Measurements from ENCODE around the gene PAPOLG. TPM values are rescaled to one million over a fixed set of nuclear protein-coding genes. Genes with fewer than 3 reads are reported as not detected.
"Not testable (repeated sequence)": the region's sequence is repeated elsewhere in the genome, so short reads cannot be mapped to it uniquely, and the experiment has no call there.

PAPOLG gene
- total RNA-seq, 5 donors from 2014 or later (not counting 1 experiment from before 2014, with no cell fraction given) = 20.6 to 34.8 (median 29.6) TPM

- no peak for DNase-seq
- H3K4me3 Mint-ChIP-seq = peak overlapping the region in 1 of 3 donors; percentile 26
- Histone ChIP-seq H3K9me3 (no peaks in the 10 kb centered on the region), H3K4me3 (ENCODE audit: control insufficient read depth in 1 of 2, extremely low read depth in 1 of 2, low read length in 1 of 2) (no peak overlapping the region), H3K36me3 (ENCODE audit: control insufficient read depth in 2 of 2, extremely low read depth in 1 of 2, insufficient read depth in 1 of 2, low read length in 1 of 2) (peaks cover 0 to 7% of the 10 kb centered on the region in 2 donors), H3K27ac (ENCODE audit: low read length) (peak overlapping the region; percentile 68), H3K4me1 (ENCODE audit: control insufficient read depth in 1 of 2, extremely low read depth in 1 of 2, insufficient read depth in 2 of 2, low read length in 2 of 2) (peaks cover 17 to 29% of the 10 kb centered on the region in 2 experiments), H3K27me3 (replicated peaks in 1 of 2; ENCODE audit: control insufficient read depth in 2 of 2, extremely low read depth in 1 of 2, insufficient read depth in 2 of 2, low read length in 1 of 2) (no peaks in the 10 kb centered on the region)
- POLR2A ChIA-PET = interaction anchor here in 1 of 2 donors (1.8 kb wide), 1 partner anchor 76 kb away, joined by 5 read pairs; no protein-coding TSS in a partner anchor
- 83% methylated on average over 2 of the region's 7 CpGs for WGBS (ENCODE audit: insufficient coverage)
- peaks cover 3% of the 10 kb centered on the region for H3K36me3 Mint-ChIP-seq
- peak in 1 of 4 experiments; percentile 9 for ATAC-seq (replicated peaks in 1 of 4)
- CTCF ChIA-PET = interaction anchor here in 1 of 2 donors (1.6 to 3.9 kb wide), 3 partner anchors 8 to 193 kb away, joined by 7 to 41 read pairs (median 8); no protein-coding TSS in a partner anchor
- peaks cover 41 to 53% (median 47%) of the 10 kb centered on the region in 3 donors for H3K4me1 Mint-ChIP-seq
- no peaks in the 10 kb centered on the region for H3K27me3 Mint-ChIP-seq
- no peaks in the 10 kb centered on the region for H3K9me3 Mint-ChIP-seq
- H3K27ac Mint-ChIP-seq = peak overlapping the region; percentile 88 to 92
Observed at GRCh38 chr2:60806595-60806987, 50.5 kb downstream of the PAPOLG start.

GRCh38 chr2:60806988-60807681, 51.1 kb downstream of the PAPOLG start:
- Mint-ChIP-seq H3K36me3 (no peaks in the 10 kb centered on the region), H3K27ac (peak overlapping the region; percentile 88 to 92), H3K27me3 (no peaks in the 10 kb centered on the region), H3K4me3 (peak overlapping the region; percentile 8 to 34 (median 26)), H3K9me3 (no peaks in the 10 kb centered on the region), H3K4me1 (peaks cover 41 to 53% (median 47%) of the 10 kb centered on the region in 3 donors)
- no peaks in the 10 kb centered on the region for H3K9me3 ChIP-seq
- peaks cover 0 to 5% of the 10 kb centered on the region in 2 donors for H3K36me3 ChIP-seq (ENCODE audit: control insufficient read depth in 2 of 2, extremely low read depth in 1 of 2, insufficient read depth in 1 of 2, low read length in 1 of 2)
- WGBS (ENCODE audit: insufficient coverage) = 13% methylated on average over 2 of the region's 6 CpGs
- peak overlapping the region; percentile 68 for H3K27ac ChIP-seq (ENCODE audit: low read length)
- ChIA-PET POLR2A (no interaction called here), CTCF (interaction anchor here in 1 of 2 donors (0.7 to 3.9 kb wide), 4 partner anchors 12 to 193 kb away, joined by 3 to 41 read pairs (median 6); no protein-coding TSS in a partner anchor)
- ATAC-seq (replicated peaks in 1 of 4) (peak; percentile 59 to 74 (median 70)), DNase-seq (peak in 24 of 35 experiments; percentile 5 to 69 (median 20))
- H3K27me3 ChIP-seq (replicated peaks in 1 of 2; ENCODE audit: control insufficient read depth in 2 of 2, extremely low read depth in 1 of 2, insufficient read depth in 2 of 2, low read length in 1 of 2) = no peaks in the 10 kb centered on the region
- no peak overlapping the region for H3K4me3 ChIP-seq (ENCODE audit: control insufficient read depth in 1 of 2, extremely low read depth in 1 of 2, low read length in 1 of 2)
- H3K4me1 ChIP-seq (ENCODE audit: control insufficient read depth in 1 of 2, extremely low read depth in 1 of 2, insufficient read depth in 2 of 2, low read length in 2 of 2) = peaks cover 17 to 29% of the 10 kb centered on the region in 2 experiments

GRCh38 chr2:60808330-60808801, 52.3 kb downstream of the PAPOLG start:
- H3K27ac Mint-ChIP-seq = peak overlapping the region; percentile 88 to 92
- WGBS (ENCODE audit: insufficient coverage) = 100% methylated on average over 13 of the region's 16 CpGs
- POLR2A ChIA-PET = interaction anchor here in 1 of 2 donors (0.5 kb wide), 1 partner anchor 256 kb away, joined by 4 read pairs; no protein-coding TSS in a partner anchor

GRCh38 chr2:60811491-60812375, 55.7 kb downstream of the PAPOLG start:
- 100% methylated on average over 4 of the region's 14 CpGs for WGBS (ENCODE audit: insufficient coverage)
- CTCF ChIA-PET = interaction anchor here in 1 of 2 donors (0.7 kb wide), 1 partner anchor 1839 kb away, joined by 4 read pairs; no protein-coding TSS in a partner anchor

More at GRCh38 chr2:60808330-60808801, 52.3 kb downstream of the PAPOLG start:
- ATAC-seq (replicated peaks in 1 of 4) (no peak), DNase-seq (no peak)
- H3K4me3 Mint-ChIP-seq = no peak overlapping the region
- H3K4me3 ChIP-seq (ENCODE audit: control insufficient read depth in 1 of 2, extremely low read depth in 1 of 2, low read length in 1 of 2) = no peak overlapping the region
- H3K27me3 ChIP-seq (replicated peaks in 1 of 2; ENCODE audit: control insufficient read depth in 2 of 2, extremely low read depth in 1 of 2, insufficient read depth in 2 of 2, low read length in 1 of 2) = no peaks in the 10 kb centered on the region
- no peaks in the 10 kb centered on the region for H3K9me3 Mint-ChIP-seq
- no peaks in the 10 kb centered on the region for H3K36me3 Mint-ChIP-seq
- H3K4me1 Mint-ChIP-seq = peaks cover 41 to 53% (median 47%) of the 10 kb centered on the region in 3 donors
- H3K27me3 Mint-ChIP-seq = no peaks in the 10 kb centered on the region
- H3K27ac ChIP-seq (ENCODE audit: low read length) = no peak overlapping the region
- H3K36me3 ChIP-seq (ENCODE audit: control insufficient read depth in 2 of 2, extremely low read depth in 1 of 2, insufficient read depth in 1 of 2, low read length in 1 of 2) = no peaks in the 10 kb centered on the region
- H3K4me1 ChIP-seq (ENCODE audit: control insufficient read depth in 1 of 2, extremely low read depth in 1 of 2, insufficient read depth in 2 of 2, low read length in 2 of 2) = peaks cover 17 to 29% of the 10 kb centered on the region in 2 experiments
- H3K9me3 ChIP-seq = no peaks in the 10 kb centered on the region
- CTCF ChIA-PET = interaction anchor here in 1 of 2 donors (1.3 kb wide), 1 partner anchor 11 kb away, joined by 3 read pairs; no protein-coding TSS in a partner anchor

GRCh38 chr2:60817191-60817590, 61.1 kb downstream of the PAPOLG start:
- H3K27ac Mint-ChIP-seq; ATAC-seq (replicated peaks in 1 of 4); H3K27me3 ChIP-seq (replicated peaks in 1 of 2; ENCODE audit: control insufficient read depth in 2 of 2, extremely low read depth in 1 of 2, insufficient read depth in 2 of 2, low read length in 1 of 2); DNase-seq; H3K27me3 Mint-ChIP-seq; H3K36me3 ChIP-seq (ENCODE audit: control insufficient read depth in 2 of 2, extremely low read depth in 1 of 2, insufficient read depth in 1 of 2, low read length in 1 of 2); H3K36me3 Mint-ChIP-seq; H3K27ac ChIP-seq (ENCODE audit: low read length); H3K9me3 Mint-ChIP-seq; H3K4me3 ChIP-seq (ENCODE audit: control insufficient read depth in 1 of 2, extremely low read depth in 1 of 2, low read length in 1 of 2); H3K4me3 Mint-ChIP-seq; H3K9me3 ChIP-seq: not testable (repeated sequence)
- POLR2A ChIA-PET = interaction anchor here (1.0 to 2.3 kb wide), 4 partner anchors 65 to 67 kb away, joined by 3 to 9 read pairs (median 4); partner anchors contain the start of gene REL (in 1 of the 2)
- peaks cover 37 to 50% (median 40%) of the 10 kb centered on the region in 3 donors for H3K4me1 Mint-ChIP-seq
- 94% methylated on average over 5 of the region's 9 CpGs for WGBS (ENCODE audit: insufficient coverage)
- H3K4me1 ChIP-seq (ENCODE audit: control insufficient read depth in 1 of 2, extremely low read depth in 1 of 2, insufficient read depth in 2 of 2, low read length in 2 of 2) = peaks cover 20 to 35% of the 10 kb centered on the region in 2 experiments
- CTCF ChIA-PET = interaction anchor here (0.6 to 1.4 kb wide), 5 partner anchors 15 to 148 kb away, joined by 3 to 5 read pairs (median 3); partner anchors contain the start of gene REL (in 1 of the 2)

More at GRCh38 chr2:60811491-60812375, 55.7 kb downstream of the PAPOLG start:
- DNase-seq = no peak
- Histone ChIP-seq H3K4me1 (ENCODE audit: control insufficient read depth in 1 of 2, extremely low read depth in 1 of 2, insufficient read depth in 2 of 2, low read length in 2 of 2) (peaks cover 12 to 20% of the 10 kb centered on the region in 2 experiments), H3K4me3 (ENCODE audit: control insufficient read depth in 1 of 2, extremely low read depth in 1 of 2, low read length in 1 of 2) (no peak overlapping the region), H3K27me3 (replicated peaks in 1 of 2; ENCODE audit: control insufficient read depth in 2 of 2, extremely low read depth in 1 of 2, insufficient read depth in 2 of 2, low read length in 1 of 2) (no peaks in the 10 kb centered on the region), H3K27ac (ENCODE audit: low read length) (no peak overlapping the region), H3K36me3 (ENCODE audit: control insufficient read depth in 2 of 2, extremely low read depth in 1 of 2, insufficient read depth in 1 of 2, low read length in 1 of 2) (no peaks in the 10 kb centered on the region), H3K9me3 (no peaks in the 10 kb centered on the region)
- H3K27me3 Mint-ChIP-seq = no peaks in the 10 kb centered on the region
- H3K4me1 Mint-ChIP-seq = peaks cover 28 to 38% (median 35%) of the 10 kb centered on the region in 3 donors
- H3K36me3 Mint-ChIP-seq = peaks cover 3% of the 10 kb centered on the region
- no peak overlapping the region for H3K4me3 Mint-ChIP-seq
- no peak overlapping the region for H3K27ac Mint-ChIP-seq
- ATAC-seq (replicated peaks in 1 of 4) = no peak
- H3K9me3 Mint-ChIP-seq = no peaks in the 10 kb centered on the region
- POLR2A ChIA-PET = no interaction called here

All from T-cell (primary cell).